Kasumi-1 (cell line): ENCODE measurements around the gene UBASH3A.

ENCODE experiments used
- DNase-seq, 2 experiments: peaks; one replicate each; lab custom pipeline; 2025; lab: John Stamatoyannopoulos, UW

UBASH3A gene

GRCh38 chr21:42374864-42375499 lies 28.7 kb upstream of the UBASH3A start:
- DNase-seq = no peak

DNA sequence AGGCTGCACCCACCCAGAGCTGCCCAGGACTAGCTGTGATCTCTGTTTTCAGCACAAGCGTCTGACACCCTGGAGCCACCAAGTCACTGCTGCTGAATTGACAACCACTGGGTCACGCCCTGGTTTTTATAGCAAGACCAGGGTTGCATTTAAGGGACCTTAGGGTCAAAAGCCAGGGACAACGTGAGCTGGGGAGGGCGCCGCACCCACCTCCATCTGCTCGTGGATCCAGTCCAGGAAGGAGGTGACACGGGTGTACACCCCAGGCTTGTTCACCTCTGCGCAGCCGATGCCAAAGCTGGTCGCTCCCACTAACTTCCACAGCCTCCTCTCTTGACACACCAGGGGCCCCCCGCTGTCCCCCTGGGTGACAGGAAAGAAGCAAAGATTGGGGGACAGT lies 28.2 kb upstream of the UBASH3A start:
- no peak for DNase-seq

DNA sequence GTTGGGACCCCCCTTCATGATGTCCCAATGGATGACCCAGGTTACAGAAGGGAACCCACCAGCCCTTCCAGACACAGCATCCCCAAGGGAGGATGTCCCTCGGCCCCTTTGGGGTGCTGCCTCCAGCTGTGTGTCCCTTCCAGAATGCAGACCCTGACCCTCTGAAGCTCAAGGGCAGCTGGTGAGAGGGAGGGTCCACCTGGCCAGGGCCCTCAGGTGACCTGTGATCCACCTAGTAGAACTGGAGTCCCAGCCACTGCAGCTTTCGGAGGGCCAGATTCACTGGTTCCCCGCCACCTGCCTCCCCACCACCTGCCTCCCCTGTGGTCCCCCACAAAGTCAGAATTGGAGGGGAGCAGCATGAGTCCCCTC lies 27.8 kb upstream of the UBASH3A start:
- no peak for DNase-seq

- no peak for DNase-seq
Measured at GRCh38 chr21:42376338-42376982, 27.2 kb upstream of the UBASH3A start.

GRCh38 chr21:42377211-42377950 lies 26.3 kb upstream of the UBASH3A start:
- DNase-seq = no peak

DNA sequence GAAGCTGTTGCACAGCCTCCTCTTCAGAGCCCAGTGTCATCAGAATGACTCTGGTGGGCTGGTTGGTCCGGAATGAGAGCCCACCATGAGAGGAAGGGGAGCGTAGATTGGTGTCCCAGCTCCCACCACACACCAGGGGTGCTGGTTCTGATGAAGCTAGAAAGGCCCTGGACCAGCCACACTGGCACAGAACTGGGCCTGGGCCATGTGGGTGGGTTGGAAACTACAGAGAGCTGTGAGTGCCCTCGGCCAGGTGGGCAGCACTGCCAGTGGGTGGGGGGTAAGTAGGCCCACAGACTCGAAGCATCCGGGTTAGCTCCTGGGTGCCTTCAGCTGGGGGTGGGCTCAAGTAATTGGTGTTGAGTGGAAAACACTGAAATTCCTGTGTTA lies 25.8 kb upstream of the UBASH3A start:
- DNase-seq = no peak

- DNase-seq = no peak
Measured at GRCh38 chr21:42378418-42378817, 25.3 kb upstream of the UBASH3A start.

DNA sequence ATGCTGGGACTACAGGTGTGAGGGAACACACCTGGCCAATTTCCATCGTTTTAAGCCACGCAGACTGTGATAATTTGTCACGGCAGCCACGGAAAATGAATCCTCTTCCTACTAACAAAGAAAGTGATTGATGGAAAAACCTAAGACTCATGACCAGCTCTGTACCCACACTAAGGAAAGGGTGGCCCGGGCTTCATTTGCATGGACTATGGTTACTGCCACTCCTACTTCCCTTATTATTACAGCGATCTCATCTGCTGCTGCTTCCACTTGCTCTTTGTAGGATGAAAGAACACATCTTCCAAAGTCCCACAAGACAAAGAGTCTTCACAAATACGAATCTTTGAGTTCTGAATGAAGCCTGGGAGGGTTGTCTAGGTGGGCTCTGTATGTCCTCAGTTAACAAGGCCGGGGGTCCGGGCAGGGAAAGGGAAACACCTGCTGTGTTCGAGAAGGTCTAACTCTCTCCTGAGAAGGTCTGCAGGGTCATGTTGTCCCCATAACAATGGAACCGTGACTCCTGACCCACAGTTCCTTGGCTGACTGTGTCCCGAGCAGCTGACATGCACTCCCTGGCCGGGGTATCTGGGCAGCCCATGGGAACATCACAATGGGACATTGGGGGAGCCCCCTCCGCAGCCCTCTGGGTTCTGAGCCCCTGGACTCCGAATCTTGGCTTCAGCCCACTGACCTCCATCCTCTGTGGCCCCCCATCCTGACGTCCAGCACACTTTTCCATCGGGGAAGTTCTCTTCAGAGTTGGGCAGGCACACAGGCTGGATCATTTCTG lies 24.1 kb upstream of the UBASH3A start:
- peak; percentile 8 to 29 for DNase-seq

GRCh38 chr21:42381347-42381984 lies 22.2 kb upstream of the UBASH3A start:
- DNase-seq = peak; percentile 15 to 57

- no peak for DNase-seq
Measured at GRCh38 chr21:42382915-42383314, 20.8 kb upstream of the UBASH3A start.

DNA sequence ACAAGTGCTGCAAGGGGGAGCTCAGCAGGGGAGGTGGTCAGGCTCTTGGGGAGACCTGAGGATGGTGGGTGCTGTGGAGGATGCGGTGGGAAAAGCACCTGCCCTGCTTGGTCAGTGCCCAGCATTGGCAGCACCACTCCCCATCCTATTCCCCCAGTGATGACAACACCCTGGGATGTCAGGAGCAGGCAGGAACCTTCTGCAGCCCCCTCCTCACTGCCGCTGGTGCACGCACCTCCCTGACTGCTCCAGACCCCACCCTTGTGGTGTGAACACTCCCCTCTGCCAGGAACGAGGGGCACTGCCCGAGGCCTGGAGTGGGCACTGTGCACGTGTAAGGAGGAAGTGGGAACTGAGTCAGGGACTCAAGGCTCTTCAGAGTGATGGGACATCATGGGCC lies 20.4 kb upstream of the UBASH3A start:
- DNase-seq = no peak

- DNase-seq = no peak
Measured at GRCh38 chr21:42384156-42384945, 19.4 kb upstream of the UBASH3A start.

GRCh38 chr21:42384989-42385388 lies 18.7 kb upstream of the UBASH3A start:
- DNase-seq = peak; percentile 34 to 41

DNA sequence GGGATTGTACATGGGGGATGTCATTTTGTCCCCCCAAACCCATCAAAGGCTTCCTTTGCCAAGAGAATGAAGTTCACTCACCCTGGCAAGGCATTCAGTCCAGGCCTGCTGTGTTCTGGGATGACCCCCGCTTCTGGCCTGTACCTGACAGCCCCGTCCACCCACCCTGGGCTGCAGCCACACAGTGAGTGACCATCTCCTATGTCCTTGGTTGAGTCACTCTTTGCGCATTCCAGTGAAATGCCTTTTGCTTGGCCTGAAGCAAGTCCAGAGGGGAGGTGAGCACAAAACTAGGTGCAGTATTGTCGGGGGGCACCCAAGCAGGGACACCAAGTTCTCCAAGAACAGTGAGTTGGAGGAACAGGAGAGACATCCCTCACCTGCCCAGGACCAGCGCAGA lies 18.1 kb upstream of the UBASH3A start:
- no peak for DNase-seq

GRCh38 chr21:42386034-42386591 lies 17.6 kb upstream of the UBASH3A start:
- DNase-seq = no peak

GRCh38 chr21:42387164-42387563 lies 16.5 kb upstream of the UBASH3A start:
- DNase-seq = peak; percentile 81 to 84

DNA sequence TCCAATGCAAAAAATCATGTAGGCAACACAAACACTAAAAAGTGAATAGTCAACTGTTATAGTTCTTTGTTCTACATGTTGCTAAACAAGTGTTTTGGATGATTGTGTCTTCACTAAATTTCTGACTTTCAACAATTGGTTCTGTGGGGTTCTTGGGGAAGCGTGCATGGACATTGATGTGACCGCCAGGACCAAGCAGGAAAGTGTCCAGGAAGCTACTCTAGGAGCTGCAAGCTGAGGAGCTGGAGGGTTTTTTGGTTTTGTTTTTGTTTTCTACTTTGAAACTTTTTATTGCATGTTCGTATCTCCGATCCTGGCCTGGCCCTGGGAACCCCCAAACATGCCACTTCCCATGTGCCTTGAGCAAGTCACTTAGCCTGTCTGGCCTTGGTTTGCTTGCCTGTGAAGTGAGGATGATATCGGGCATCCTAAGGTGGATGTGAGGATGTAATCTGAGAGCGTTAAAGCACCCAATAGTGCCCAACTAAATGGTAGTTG lies 15.8 kb upstream of the UBASH3A start:
- DNase-seq = no peak

- no peak for DNase-seq
Measured at GRCh38 chr21:42388740-42389448, 14.8 kb upstream of the UBASH3A start.

GRCh38 chr21:42389449-42389835 lies 14.3 kb upstream of the UBASH3A start:
- no peak for DNase-seq

DNA sequence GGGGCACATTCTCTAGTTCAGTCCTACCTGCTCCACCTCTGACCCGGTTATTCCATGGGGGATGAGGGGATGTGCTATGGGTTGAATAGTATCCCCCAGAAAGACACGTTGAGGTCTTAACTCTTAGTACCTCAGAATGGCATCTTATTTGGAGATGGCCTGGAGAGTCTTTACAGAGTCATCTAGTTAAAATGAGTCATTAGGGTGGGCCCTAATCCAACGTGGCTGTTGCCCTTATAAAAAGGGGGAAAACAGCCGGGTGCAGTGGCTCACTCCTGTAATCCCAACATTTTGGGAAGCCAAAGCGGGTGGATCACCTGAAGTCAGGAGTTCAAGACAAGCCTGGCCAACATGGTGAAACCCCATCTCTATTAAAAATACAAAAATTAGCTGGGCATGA lies 13.5 kb upstream of the UBASH3A start:
- DNase-seq = no peak
